Measurements from ENCODE around the gene ARHGAP12. TPM values are rescaled to one million over a fixed set of nuclear protein-coding genes. Genes with fewer than 3 reads are reported as not detected.
"Not testable (repeated sequence)": the region's sequence is repeated elsewhere in the genome, so short reads cannot be mapped to it uniquely, and the experiment has no call there.

Gene ARHGAP12
- total and polyA plus RNA-seq, 9 donors: 17.8 to 41.1 (median 23.1) TPM

DNA sequence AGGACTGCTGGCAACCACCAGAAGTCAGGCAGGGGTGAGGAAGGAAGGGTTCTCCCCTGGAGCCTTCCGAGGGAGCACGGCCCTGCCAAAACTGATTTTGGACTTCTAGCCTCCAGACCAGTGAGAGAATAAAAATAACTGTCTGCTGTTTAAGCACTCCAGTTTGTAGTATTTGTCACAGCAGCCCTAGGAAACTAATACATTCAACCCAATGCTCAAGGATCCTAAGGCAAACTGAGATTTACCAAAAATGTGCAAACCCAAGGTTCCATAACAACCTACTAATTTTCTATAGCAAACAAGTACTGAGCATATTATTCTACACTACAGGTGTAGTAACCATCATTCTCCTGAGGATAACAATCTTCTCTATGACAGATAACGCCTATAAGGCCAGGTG, 18.6 kb downstream of the ARHGAP12 start:
- H3K4me1 ChIP-seq (ENCODE audit: control insufficient read depth, insufficient read depth, low read length): peaks cover 8% of the 10 kb centered on the region
- DNase-seq: no peak
- no peak overlapping the region for H3K4me3 ChIP-seq (ENCODE audit: low read length)
- no peaks in the 10 kb centered on the region for H3K9me3 ChIP-seq (replicated peaks; ENCODE audit: control insufficient read depth, low read depth, low read length)
- WGBS (ENCODE audit: insufficient coverage): no CpG with 5 or more reads among the region's 3 CpGs
- H3K27me3 ChIP-seq (ENCODE audit: control insufficient read depth, insufficient read depth, low read length): no peaks in the 10 kb centered on the region
- H3K36me3 ChIP-seq (ENCODE audit: control insufficient read depth, insufficient read depth, low read length): peaks cover 3% of the 10 kb centered on the region
- no peak overlapping the region for H3K27ac ChIP-seq (ENCODE audit: low read length)

DNA sequence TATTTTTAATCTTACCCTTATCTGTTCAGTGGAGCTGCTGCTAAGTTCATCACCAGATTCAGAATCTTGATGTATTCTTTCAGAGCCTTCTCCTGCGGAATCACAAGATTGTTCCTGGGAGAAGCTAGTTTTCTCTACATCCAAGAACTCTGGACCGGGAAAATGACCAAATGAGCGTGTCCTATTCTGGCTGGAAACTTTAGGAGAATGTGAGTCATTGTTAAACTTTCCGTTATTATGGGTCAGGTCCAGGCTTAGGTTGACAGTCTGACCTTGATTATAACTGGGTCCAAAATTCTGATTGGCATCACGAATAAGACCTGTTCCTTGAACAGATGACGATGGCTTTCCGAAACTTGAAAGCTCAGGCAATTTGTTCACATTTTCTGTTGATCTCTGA, 20.5 kb downstream of the ARHGAP12 start:
- H3K9me3 ChIP-seq (replicated peaks; ENCODE audit: control insufficient read depth, low read depth, low read length): no peaks in the 10 kb centered on the region
- H3K27ac ChIP-seq (ENCODE audit: low read length): no peak overlapping the region
- peaks cover 8% of the 10 kb centered on the region for H3K4me1 ChIP-seq (ENCODE audit: control insufficient read depth, insufficient read depth, low read length)
- H3K27me3 ChIP-seq (ENCODE audit: control insufficient read depth, insufficient read depth, low read length): no peaks in the 10 kb centered on the region
- peak; percentile 36 for DNase-seq
- peaks cover 3% of the 10 kb centered on the region for H3K36me3 ChIP-seq (ENCODE audit: control insufficient read depth, insufficient read depth, low read length)
- 76% methylated on average over 6 of the region's 7 CpGs for WGBS (ENCODE audit: insufficient coverage)
- no peak overlapping the region for H3K4me3 ChIP-seq (ENCODE audit: low read length)

- Histone ChIP-seq H3K27ac (ENCODE audit: low read length) (peak overlapping the region; percentile 16), H3K27me3 (ENCODE audit: control insufficient read depth, insufficient read depth, low read length) (no peaks in the 10 kb centered on the region), H3K9me3 (replicated peaks; ENCODE audit: control insufficient read depth, low read depth, low read length) (peaks cover 2% of the 10 kb centered on the region), H3K4me3 (ENCODE audit: low read length) (no peak overlapping the region), H3K36me3 (ENCODE audit: control insufficient read depth, insufficient read depth, low read length) (peaks cover 3% of the 10 kb centered on the region), H3K4me1 (ENCODE audit: control insufficient read depth, insufficient read depth, low read length) (peaks cover 4% of the 10 kb centered on the region)
- no peak for DNase-seq
- no CpG with 5 or more reads among the region's 5 CpGs for WGBS (ENCODE audit: insufficient coverage)
Observed at GRCh38 chr10:31906039-31906438, 22.6 kb downstream of the ARHGAP12 start.

DNA sequence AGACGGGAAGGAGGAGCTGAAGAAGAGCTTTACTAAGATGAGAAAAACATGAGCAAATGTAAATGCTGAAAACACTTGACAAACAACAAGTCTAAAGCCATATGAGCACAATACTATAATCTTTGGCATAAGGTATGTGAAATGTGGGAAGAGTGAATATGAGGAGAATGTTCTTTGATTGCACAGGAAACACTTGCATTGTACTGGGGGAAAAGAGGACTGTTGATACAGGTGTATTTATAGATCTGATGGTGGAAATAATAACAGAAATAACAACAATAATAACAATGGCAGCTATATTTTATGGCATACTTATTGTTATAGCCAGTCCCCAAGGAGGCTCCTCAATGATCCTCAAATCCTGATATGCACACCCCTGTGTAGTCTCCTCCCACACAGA, 23.0 kb downstream of the ARHGAP12 start:
- H3K27me3 ChIP-seq (ENCODE audit: control insufficient read depth, insufficient read depth, low read length): no peaks in the 10 kb centered on the region
- no CpG with 5 or more reads among the region's 1 CpG for WGBS (ENCODE audit: insufficient coverage)
- H3K9me3 ChIP-seq (replicated peaks; ENCODE audit: control insufficient read depth, low read depth, low read length): peaks cover 2% of the 10 kb centered on the region
- no peak overlapping the region for H3K4me3 ChIP-seq (ENCODE audit: low read length)
- peaks cover 3% of the 10 kb centered on the region for H3K36me3 ChIP-seq (ENCODE audit: control insufficient read depth, insufficient read depth, low read length)
- H3K4me1 ChIP-seq (ENCODE audit: control insufficient read depth, insufficient read depth, low read length): peaks cover 4% of the 10 kb centered on the region
- H3K27ac ChIP-seq (ENCODE audit: low read length): no peak overlapping the region
- DNase-seq: no peak

GRCh38 chr10:31902625-31903024, 26.0 kb downstream of the ARHGAP12 start:
- H3K27me3 ChIP-seq (ENCODE audit: control insufficient read depth, insufficient read depth, low read length): no peaks in the 10 kb centered on the region
- no peak overlapping the region for H3K4me3 ChIP-seq (ENCODE audit: low read length)
- peaks cover 2% of the 10 kb centered on the region for H3K9me3 ChIP-seq (replicated peaks; ENCODE audit: control insufficient read depth, low read depth, low read length)
- H3K36me3 ChIP-seq (ENCODE audit: control insufficient read depth, insufficient read depth, low read length): no peaks in the 10 kb centered on the region
- DNase-seq: no peak
- WGBS (ENCODE audit: insufficient coverage): no CpG with 5 or more reads among the region's 1 CpG
- H3K4me1 ChIP-seq (ENCODE audit: control insufficient read depth, insufficient read depth, low read length): peaks cover 4% of the 10 kb centered on the region
- no peak overlapping the region for H3K27ac ChIP-seq (ENCODE audit: low read length)

- no peak overlapping the region for H3K4me3 ChIP-seq (ENCODE audit: low read length)
- no peak overlapping the region for H3K27ac ChIP-seq (ENCODE audit: low read length)
Observed at GRCh38 chr10:31897506-31897905, 31.1 kb downstream of the ARHGAP12 start.

GRCh38 chr10:31896968-31897384, 31.7 kb downstream of the ARHGAP12 start:
- Histone ChIP-seq H3K27ac (ENCODE audit: low read length) (no peak overlapping the region), H3K4me3 (ENCODE audit: low read length) (no peak overlapping the region), H3K27me3 (ENCODE audit: control insufficient read depth, insufficient read depth, low read length) (no peaks in the 10 kb centered on the region), H3K9me3 (replicated peaks; ENCODE audit: control insufficient read depth, low read depth, low read length) (peaks cover 2% of the 10 kb centered on the region), H3K36me3 (ENCODE audit: control insufficient read depth, insufficient read depth, low read length) (no peaks in the 10 kb centered on the region), H3K4me1 (ENCODE audit: control insufficient read depth, insufficient read depth, low read length) (no peaks in the 10 kb centered on the region)
- WGBS (ENCODE audit: insufficient coverage): no CpG with 5 or more reads among the region's 1 CpG
- peak; percentile 41 for DNase-seq

More at GRCh38 chr10:31897506-31897905, 31.1 kb downstream of the ARHGAP12 start:
- no peak for DNase-seq
- peaks cover 2% of the 10 kb centered on the region for H3K9me3 ChIP-seq (replicated peaks; ENCODE audit: control insufficient read depth, low read depth, low read length)
- H3K4me1 ChIP-seq (ENCODE audit: control insufficient read depth, insufficient read depth, low read length): no peaks in the 10 kb centered on the region
- H3K36me3 ChIP-seq (ENCODE audit: control insufficient read depth, insufficient read depth, low read length): no peaks in the 10 kb centered on the region
- WGBS (ENCODE audit: insufficient coverage): 38% methylated on average over 1 of the region's 2 CpGs
- no peaks in the 10 kb centered on the region for H3K27me3 ChIP-seq (ENCODE audit: control insufficient read depth, insufficient read depth, low read length)

DNA sequence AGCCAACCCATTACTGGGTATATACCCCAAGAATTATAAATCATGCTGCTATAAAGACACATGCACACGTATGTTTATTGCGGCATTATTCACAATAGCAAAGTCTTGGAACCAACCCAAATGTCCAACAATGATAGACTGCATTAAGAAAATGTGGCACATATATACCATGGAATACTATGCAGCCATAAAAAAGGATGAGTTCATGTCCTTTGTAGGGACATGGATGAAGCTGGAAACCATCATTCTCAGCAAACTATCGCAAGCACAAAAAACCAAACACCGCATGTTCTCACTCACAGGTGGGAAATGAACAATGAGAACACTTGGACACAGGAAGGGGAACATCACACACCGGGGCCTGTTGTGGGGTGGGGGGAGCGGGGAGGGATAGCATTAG, 32.9 kb downstream of the ARHGAP12 start:
- not testable (repeated sequence) for H3K36me3 ChIP-seq (ENCODE audit: control insufficient read depth, insufficient read depth, low read length); H3K9me3 ChIP-seq (replicated peaks; ENCODE audit: control insufficient read depth, low read depth, low read length); H3K4me3 ChIP-seq (ENCODE audit: low read length); H3K4me1 ChIP-seq (ENCODE audit: control insufficient read depth, insufficient read depth, low read length); H3K27me3 ChIP-seq (ENCODE audit: control insufficient read depth, insufficient read depth, low read length); DNase-seq; H3K27ac ChIP-seq (ENCODE audit: low read length)
- no CpG with 5 or more reads among the region's 6 CpGs for WGBS (ENCODE audit: insufficient coverage)

- WGBS (ENCODE audit: insufficient coverage): no CpG with 5 or more reads among the region's 1 CpG
- H3K4me1 ChIP-seq (ENCODE audit: control insufficient read depth, insufficient read depth, low read length): peaks cover 6% of the 10 kb centered on the region
- no peak for DNase-seq
- H3K9me3 ChIP-seq (replicated peaks; ENCODE audit: control insufficient read depth, low read depth, low read length): no peaks in the 10 kb centered on the region
- H3K27ac ChIP-seq (ENCODE audit: low read length): no peak overlapping the region
- no peak overlapping the region for H3K4me3 ChIP-seq (ENCODE audit: low read length)
- H3K27me3 ChIP-seq (ENCODE audit: control insufficient read depth, insufficient read depth, low read length): no peaks in the 10 kb centered on the region
- no peaks in the 10 kb centered on the region for H3K36me3 ChIP-seq (ENCODE audit: control insufficient read depth, insufficient read depth, low read length)
Observed at GRCh38 chr10:31888442-31888841, 40.2 kb downstream of the ARHGAP12 start.

DNA sequence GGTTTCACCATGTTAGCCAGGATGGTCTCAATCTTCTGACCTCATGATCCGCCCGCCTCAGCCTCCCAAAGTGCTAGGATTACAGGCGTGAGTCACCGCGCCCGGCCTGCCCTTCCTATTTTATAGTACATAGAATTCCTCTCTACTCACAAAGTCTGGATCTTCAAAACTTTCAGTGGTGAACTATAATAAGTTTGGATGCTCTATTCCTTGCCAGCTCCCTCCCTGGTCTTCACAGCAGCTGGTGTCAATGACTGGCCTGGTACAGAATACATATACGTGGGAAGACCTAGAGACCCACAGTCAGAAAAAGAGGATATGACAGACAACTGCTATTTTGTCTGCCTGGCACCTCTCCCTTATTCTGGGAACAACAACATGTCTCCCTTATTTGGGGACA, 40.8 kb downstream of the ARHGAP12 start:
- H3K36me3 ChIP-seq (ENCODE audit: control insufficient read depth, insufficient read depth, low read length): no peaks in the 10 kb centered on the region
- no peak overlapping the region for H3K27ac ChIP-seq (ENCODE audit: low read length)
- 88% methylated on average over 1 of the region's 7 CpGs for WGBS (ENCODE audit: insufficient coverage)
- no peak overlapping the region for H3K4me3 ChIP-seq (ENCODE audit: low read length)
- no peak for DNase-seq
- H3K27me3 ChIP-seq (ENCODE audit: control insufficient read depth, insufficient read depth, low read length): no peaks in the 10 kb centered on the region
- H3K4me1 ChIP-seq (ENCODE audit: control insufficient read depth, insufficient read depth, low read length): peaks cover 6% of the 10 kb centered on the region
- H3K9me3 ChIP-seq (replicated peaks; ENCODE audit: control insufficient read depth, low read depth, low read length): no peaks in the 10 kb centered on the region

DNA sequence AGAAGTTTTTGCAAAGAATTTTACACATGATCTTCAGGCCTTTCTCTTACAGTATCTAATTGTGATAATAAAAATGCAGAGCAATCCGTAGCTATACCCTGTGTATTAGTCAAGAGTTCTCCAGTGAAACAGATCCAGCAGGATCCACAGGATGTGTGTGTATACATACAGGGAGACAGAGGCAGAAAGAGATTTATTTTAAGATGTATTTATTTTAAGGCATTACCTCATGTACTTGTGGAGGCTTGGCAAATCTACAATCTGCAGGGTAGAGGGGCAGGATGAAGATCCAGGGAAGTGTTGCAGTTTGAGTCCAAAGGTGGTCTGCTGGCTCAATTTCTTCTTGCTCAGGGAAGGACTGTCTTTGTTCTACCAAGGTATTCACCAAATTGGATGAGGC, 41.7 kb downstream of the ARHGAP12 start:
- H3K27me3 ChIP-seq (ENCODE audit: control insufficient read depth, insufficient read depth, low read length): no peaks in the 10 kb centered on the region
- no CpG with 5 or more reads among the region's 1 CpG for WGBS (ENCODE audit: insufficient coverage)
- H3K4me1 ChIP-seq (ENCODE audit: control insufficient read depth, insufficient read depth, low read length): peaks cover 6% of the 10 kb centered on the region
- H3K27ac ChIP-seq (ENCODE audit: low read length): no peak overlapping the region
- no peaks in the 10 kb centered on the region for H3K36me3 ChIP-seq (ENCODE audit: control insufficient read depth, insufficient read depth, low read length)
- H3K9me3 ChIP-seq (replicated peaks; ENCODE audit: control insufficient read depth, low read depth, low read length): no peaks in the 10 kb centered on the region
- no peak for DNase-seq
- H3K4me3 ChIP-seq (ENCODE audit: low read length): no peak overlapping the region

Data from muscle of leg (tissue), 11 donors.